ENCODE data around the gene FAM149A.
A peak's percentile ranks its signal among the peaks of the same experiment; 100 is the strongest.

Gene FAM149A

DNA sequence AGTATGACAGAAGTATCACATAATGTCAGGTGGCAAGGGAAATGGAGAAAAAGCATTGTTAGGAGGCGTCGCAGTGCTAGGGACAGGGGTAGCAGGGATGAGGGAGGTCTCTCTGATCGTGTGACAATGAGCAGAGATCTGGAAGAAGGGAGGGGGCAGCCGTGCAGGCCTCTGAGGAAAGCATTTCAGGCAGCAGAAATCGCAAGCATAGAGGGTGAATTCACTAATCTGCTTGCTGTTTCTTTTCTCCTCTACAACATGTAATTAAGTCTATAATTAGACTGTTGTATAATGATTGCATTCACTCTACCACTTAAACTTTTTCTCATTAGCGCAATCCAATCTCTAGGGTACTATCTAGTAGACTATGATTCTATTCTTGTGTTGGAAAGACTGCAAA lies 96.0 kb downstream of the FAM149A start:
- TF ChIP-seq, protein P1, sequence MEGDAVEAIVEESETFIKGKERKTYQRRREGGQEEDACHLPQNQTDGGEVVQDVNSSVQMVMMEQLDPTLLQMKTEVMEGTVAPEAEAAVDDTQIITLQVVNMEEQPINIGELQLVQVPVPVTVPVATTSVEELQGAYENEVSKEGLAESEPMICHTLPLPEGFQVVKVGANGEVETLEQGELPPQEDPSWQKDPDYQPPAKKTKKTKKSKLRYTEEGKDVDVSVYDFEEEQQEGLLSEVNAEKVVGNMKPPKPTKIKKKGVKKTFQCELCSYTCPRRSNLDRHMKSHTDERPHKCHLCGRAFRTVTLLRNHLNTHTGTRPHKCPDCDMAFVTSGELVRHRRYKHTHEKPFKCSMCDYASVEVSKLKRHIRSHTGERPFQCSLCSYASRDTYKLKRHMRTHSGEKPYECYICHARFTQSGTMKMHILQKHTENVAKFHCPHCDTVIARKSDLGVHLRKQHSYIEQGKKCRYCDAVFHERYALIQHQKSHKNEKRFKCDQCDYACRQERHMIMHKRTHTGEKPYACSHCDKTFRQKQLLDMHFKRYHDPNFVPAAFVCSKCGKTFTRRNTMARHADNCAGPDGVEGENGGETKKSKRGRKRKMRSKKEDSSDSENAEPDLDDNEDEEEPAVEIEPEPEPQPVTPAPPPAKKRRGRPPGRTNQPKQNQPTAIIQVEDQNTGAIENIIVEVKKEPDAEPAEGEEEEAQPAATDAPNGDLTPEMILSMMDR (IDR thresholded peaks at IDR 0.05; ENCODE audit: low read depth, low read length, missing control alignments), result no peak
- in situ Hi-C loops (cut with HindIII; ENCODE audit: low pct_ligation_motif_present, low sequenced_read_pairs), result no loop called here
- DNase-seq, result no peak
- H3K4me3 ChIP-seq (ENCODE audit: low read depth, low read length), result no peak overlapping the region
- H3K36me3 ChIP-seq (replicated peaks), result no peaks in the 10 kb centered on the region
- no peaks in the 10 kb centered on the region for H3K27me3 ChIP-seq (replicated peaks)
- H3K27ac ChIP-seq, result no peak overlapping the region

DNA sequence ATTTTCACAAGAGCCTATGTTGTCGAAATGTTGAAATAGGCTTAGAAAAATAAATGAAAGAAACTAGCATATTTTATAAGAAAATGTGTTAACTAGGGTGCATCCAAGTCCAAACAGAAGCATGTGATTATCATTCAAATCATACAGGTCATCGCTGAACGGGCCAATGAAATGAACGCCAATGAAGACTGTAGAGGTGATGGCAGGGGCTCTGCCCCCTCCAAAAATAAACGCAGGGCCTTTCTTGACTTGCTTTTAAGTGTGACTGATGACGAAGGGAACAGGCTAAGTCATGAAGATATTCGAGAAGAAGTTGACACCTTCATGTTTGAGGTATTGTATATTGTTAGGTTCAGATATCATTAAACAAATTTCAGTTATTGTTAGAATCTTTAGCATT lies 96.5 kb downstream of the FAM149A start:
- H3K36me3 ChIP-seq (replicated peaks), result no peaks in the 10 kb centered on the region
- H3K27me3 ChIP-seq (replicated peaks), result no peaks in the 10 kb centered on the region
- TF ChIP-seq, protein P1 (IDR thresholded peaks at IDR 0.05; ENCODE audit: low read depth, low read length, missing control alignments), result no peak
- no peak overlapping the region for H3K4me3 ChIP-seq (ENCODE audit: low read depth, low read length)
- no peak for DNase-seq
- H3K27ac ChIP-seq, result no peak overlapping the region
- in situ Hi-C loops (cut with HindIII; ENCODE audit: low pct_ligation_motif_present, low sequenced_read_pairs), result no loop called here

DNA sequence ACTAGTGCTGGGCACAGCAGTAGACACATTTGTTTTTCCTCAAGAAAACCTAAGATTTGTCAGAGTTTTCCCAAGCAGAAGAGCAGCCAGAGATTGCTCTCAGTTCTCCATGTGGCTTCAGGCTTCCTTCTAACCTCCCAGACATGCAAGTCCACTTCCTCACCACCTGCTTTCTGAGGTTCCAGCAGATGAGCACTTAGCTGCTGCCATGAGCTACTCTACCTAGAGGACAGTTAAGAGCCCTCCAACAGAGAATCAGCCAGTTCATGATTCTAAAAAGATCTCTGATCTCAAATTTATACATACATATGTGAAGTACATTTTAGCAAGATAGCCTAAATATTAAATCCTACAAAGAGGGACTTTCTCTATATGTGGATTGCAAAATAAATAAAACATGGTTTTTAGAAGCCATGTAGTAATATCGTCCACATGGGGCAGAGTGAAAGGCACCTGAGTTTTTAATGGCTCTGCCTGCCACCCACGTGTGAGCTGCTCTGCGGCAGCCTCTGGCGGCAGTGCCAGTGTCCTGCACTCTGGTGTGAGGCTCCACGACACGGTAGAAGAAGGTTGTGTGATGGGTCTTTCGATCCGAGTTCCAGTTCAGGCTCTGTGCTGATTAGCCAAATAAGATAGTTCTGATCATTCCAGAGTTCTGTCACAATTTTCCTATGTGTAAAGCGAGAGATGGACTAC lies 97.2 kb downstream of the FAM149A start:
- Histone ChIP-seq H3K36me3 (replicated peaks) (no peaks in the 10 kb centered on the region), H3K27me3 (replicated peaks) (no peaks in the 10 kb centered on the region), H3K27ac (no peak overlapping the region), H3K4me3 (ENCODE audit: low read depth, low read length) (no peak overlapping the region)
- DNase-seq, result peak; percentile 36
- TF ChIP-seq, protein P1 (IDR thresholded peaks at IDR 0.05; ENCODE audit: low read depth, low read length, missing control alignments), result peak; percentile 67
- in situ Hi-C loops (cut with HindIII; ENCODE audit: low pct_ligation_motif_present, low sequenced_read_pairs), result no loop called here

DNA sequence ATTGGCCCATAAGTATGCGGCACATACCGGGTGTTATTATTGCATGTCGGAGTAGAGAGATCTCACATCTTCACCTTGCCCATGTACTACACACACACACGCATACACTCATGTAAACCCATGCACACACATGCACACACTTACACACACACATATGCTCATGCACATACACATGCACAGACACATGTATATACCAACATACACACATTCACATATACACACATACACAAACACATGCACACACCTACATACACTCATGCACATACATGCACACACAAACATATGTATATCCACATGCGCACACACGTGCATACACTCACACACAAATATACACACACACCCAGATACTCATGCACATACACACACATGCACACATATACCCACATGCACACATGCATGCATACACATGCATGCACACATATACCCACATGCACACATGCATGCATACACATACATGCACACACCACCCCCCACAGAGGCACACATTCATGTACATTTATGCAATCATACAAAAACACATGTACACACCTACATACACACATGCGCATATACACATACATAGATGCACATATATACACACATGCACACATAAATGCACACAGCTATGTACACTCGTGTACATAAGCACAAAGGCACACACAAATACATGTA lies 98.1 kb downstream of the FAM149A start:
- no peaks in the 10 kb centered on the region for H3K36me3 ChIP-seq (replicated peaks)
- TF ChIP-seq, protein P1 (IDR thresholded peaks at IDR 0.05; ENCODE audit: low read depth, low read length, missing control alignments), result no peak
- H3K4me3 ChIP-seq (ENCODE audit: low read depth, low read length), result no peak overlapping the region
- in situ Hi-C loops (cut with HindIII; ENCODE audit: low pct_ligation_motif_present, low sequenced_read_pairs), result no loop called here
- H3K27ac ChIP-seq, result no peak overlapping the region
- no peak for DNase-seq
- H3K27me3 ChIP-seq (replicated peaks), result no peaks in the 10 kb centered on the region

GRCh38 chr4:186203406-186203805 lies 98.9 kb downstream of the FAM149A start:
- in situ Hi-C loops (cut with HindIII; ENCODE audit: low pct_ligation_motif_present, low sequenced_read_pairs), result no loop called here
- TF ChIP-seq, protein P1 (IDR thresholded peaks at IDR 0.05; ENCODE audit: low read depth, low read length, missing control alignments), result no peak
- no peaks in the 10 kb centered on the region for H3K36me3 ChIP-seq (replicated peaks)
- no peak overlapping the region for H3K27ac ChIP-seq
- H3K4me3 ChIP-seq (ENCODE audit: low read depth, low read length), result no peak overlapping the region
- DNase-seq, result no peak
- no peaks in the 10 kb centered on the region for H3K27me3 ChIP-seq (replicated peaks)

Data from brain microvascular endothelial cell (primary cell).